B cell (primary cell): ENCODE measurements around the gene RABL6. TPM values are rescaled to one million over a fixed set of nuclear protein-coding genes. Genes with fewer than 3 reads are reported as not detected.

Experiments used
- ATAC-seq: fragments of 200-7000 bp; cut with Tn5 transposase; one replicate; pipeline ENCODE4 v1.10.0; 2021; ENCODE audit warnings: low read depth, mild to moderate bottlenecking, moderate number of reproducible peaks, moderate library complexity
- CTCF ChIA-PET: fragments of 350-600 bp; sonication (Branson Sonifier 250); formaldehyde crosslinking; loops from one replicate; lab custom pipeline; 2021; ENCODE audit warnings: antibody characterized with exemption, inconsistent platforms; lab: Charles Lee
- POLR2A ChIA-PET: fragments of 350-600 bp; sonication (Branson Sonifier 250); formaldehyde crosslinking; loops from one replicate; lab custom pipeline; 2021; ENCODE audit warnings: antibody characterized with exemption; lab: Charles Lee
- DNase-seq: peaks from one replicate; pipeline ENCODE4 v3.0.0; 2013
- H2AFZ ChIP-seq: 2 replicates; pipeline ENCODE4 v1.6.1; 2012; ENCODE audit warnings: mild to moderate bottlenecking, low read depth, low read length; ENCODE audit not compliant: insufficient read depth, poor library complexity, severe bottlenecking
- H3K27ac ChIP-seq, 2 donors: 1 replicate in 1 of 2; 2 replicates in 1 of 2; pipeline ENCODE4 v1.5.1; 2012 to 2013; ENCODE audit warnings: low read length in 2 of 2, mild to moderate bottlenecking in 2 of 2, moderate library complexity in 1 of 2
- H3K27me3 ChIP-seq, 4 experiments: fragments of 200-600 bp in 1 of 4; sonication (generic) in 1 of 4; replicated peaks in 1 of 4; 1 replicate in 2 of 4; 2 replicates in 2 of 4; pipeline versions ENCODE4 v1.6.1 to v1.7.0; 2013 to 2016; ENCODE audit warnings: low read length in 3 of 4, mild to moderate bottlenecking in 2 of 4, mixed read lengths in 1 of 4, moderate library complexity in 1 of 4; ENCODE audit not compliant: insufficient read depth in 4 of 4, control insufficient read depth in 3 of 4; ENCODE audit errors: control extremely low read depth in 1 of 4
- H3K36me3 ChIP-seq, 2 experiments: replicated peaks in 1 of 2; 1 replicate in 1 of 2; 2 replicates in 1 of 2; pipeline versions ENCODE4 v1.6.1 to v1.7.1; 2013; ENCODE audit warnings: low read length in 1 of 2; ENCODE audit not compliant: insufficient read depth in 2 of 2, control insufficient read depth in 1 of 2; ENCODE audit errors: control extremely low read depth in 1 of 2, extremely low read depth in 1 of 2
- H3K4me1 ChIP-seq, 2 donors: fragments of 200-600 bp in 1 of 2; sonication (generic) in 1 of 2; 1 replicate in 1 of 2; 2 replicates in 1 of 2; pipeline versions ENCODE4 v1.5.1 to v1.6.1; 2013 to 2017; ENCODE audit warnings: low read length in 2 of 2; ENCODE audit not compliant: control insufficient read depth in 2 of 2, insufficient read depth in 2 of 2
- H3K4me2 ChIP-seq: replicated peaks from 2 replicates; pipeline ENCODE3; 2012; ENCODE audit warnings: mild to moderate bottlenecking, low read depth, low read length; ENCODE audit not compliant: poor library complexity, severe bottlenecking
- H3K4me3 ChIP-seq, 5 experiments: fragments of 200-600 bp in 1 of 5; sonication (generic) in 1 of 5; 1 replicate in 3 of 5; 2 replicates in 2 of 5; pipeline versions ENCODE4 v1.5.1 to v1.7.0; 2011 to 2016; ENCODE audit warnings: low read length in 4 of 5, mild to moderate bottlenecking in 4 of 5, low read depth in 2 of 5, control low read depth in 1 of 5, moderate library complexity in 1 of 5; ENCODE audit not compliant: insufficient read depth in 1 of 5; ENCODE audit errors: control extremely low read depth in 1 of 5, extremely low read depth in 1 of 5
- H3K79me2 ChIP-seq: fragments of 200-600 bp; sonication (generic); one replicate; pipeline ENCODE4 v1.6.0; 2016; ENCODE audit warnings: low read length; ENCODE audit not compliant: control insufficient read depth, insufficient read depth
- H3K9ac ChIP-seq: fragments of 200-600 bp; sonication (generic); 2 replicates; pipeline ENCODE4 v1.6.1; 2017; ENCODE audit warnings: mild to moderate bottlenecking, low read length, moderate library complexity
- H3K9me3 ChIP-seq, 3 donors: one replicate each; pipeline versions ENCODE4 v1.6.1 to v1.7.1; 2013; ENCODE audit warnings: low read length in 2 of 3; ENCODE audit not compliant: control insufficient read depth in 2 of 3, insufficient read depth in 1 of 3; ENCODE audit errors: control extremely low read depth in 1 of 3
- H4K20me1 ChIP-seq: 2 replicates; pipeline ENCODE4 v1.6.0; 2012; ENCODE audit warnings: mild to moderate bottlenecking, low read length; ENCODE audit not compliant: insufficient read depth, control insufficient read depth, poor library complexity, severe bottlenecking
- H3K27ac Mint-ChIP-seq: one replicate; pipeline ENCODE4 v1.8.0; 2021; ENCODE audit warnings: mixed read lengths
- H3K27me3 Mint-ChIP-seq: one replicate; pipeline ENCODE4 v1.8.0; 2021; ENCODE audit warnings: mixed read lengths
- H3K4me1 Mint-ChIP-seq: one replicate; pipeline ENCODE4 v1.8.0; 2021; ENCODE audit warnings: mixed read lengths
- H3K4me3 Mint-ChIP-seq: one replicate; pipeline ENCODE4 v1.8.0; 2021; ENCODE audit warnings: mixed read lengths
- H3K9me3 Mint-ChIP-seq: one replicate; pipeline ENCODE4 v1.8.0; 2022; ENCODE audit warnings: mixed read lengths; ENCODE audit not compliant: insufficient read depth
- CTCF ChIP-seq: fragments of 200-600 bp; IDR thresholded peaks from one replicate; pipeline ENCODE4 v1.8.0; 2022; ENCODE audit warnings: antibody characterized with exemption, mild to moderate bottlenecking
- EZH2 ChIP-seq: IDR thresholded peaks from 2 replicates; pipeline ENCODE4 v1.6.1; 2012; ENCODE audit warnings: borderline replicate concordance, low read depth, mild to moderate bottlenecking, moderate library complexity, low read length; ENCODE audit not compliant: insufficient read depth, poor library complexity, severe bottlenecking
- WGBS: methylation state at CpG from one replicate; pipeline ENCODE4 v1.1.5; 2013; ENCODE audit warnings: missing lambda C conversion rate; ENCODE audit not compliant: insufficient coverage; 5-methylcytosine and 5-hydroxymethylcytosine counted together
- intact Hi-C: fragments of 100-400 bp; cut with micrococcal nuclease; formaldehyde crosslinking; loops from one replicate; pipeline ENCODE4 v1.10.0; 2022
- polyA plus RNA-seq: library from polyadenylated mRNA; depleted of rRNA; stranded (reverse); fragments of >200 nt; gene quantifications from 2 replicates; pipeline ENCODE4 v1.2.3, GENCODE V29; 2012
- total RNA-seq, 2 donors: library from RNA; stranded (reverse); fragments of 120-200 nt in 1 of 2; gene quantifications; 1 replicate in 1 of 2; 2 replicates in 1 of 2; pipeline versions ENCODE4 v1.2.3 to v1.2.4, GENCODE V29; 2013 to 2022

Gene RABL6
- total and polyA plus RNA-seq, 2 donors (not counting 1 experiment from before 2014, with no cell fraction given) = 33.6 to 70.5 TPM

GRCh38 chr9:136829981-136830885 lies 22.5 kb downstream of the RABL6 start:
- Histone ChIP-seq H3K4me1 (no peaks in the 10 kb centered on the region), H2AFZ (no peak overlapping the region), H3K27ac (no peak overlapping the region), H3K9me3 (no peaks in the 10 kb centered on the region), H3K4me2 (no peak overlapping the region), H3K36me3 (peaks cover 0 to 47% of the 10 kb centered on the region in 2 experiments), H3K27me3 (no peaks in the 10 kb centered on the region), H4K20me1 (no peaks in the 10 kb centered on the region), H3K9ac (no peak overlapping the region), H3K79me2 (no peaks in the 10 kb centered on the region), H3K4me3 (no peak overlapping the region)
- ATAC-seq (no peak), DNase-seq (no peak)
- Mint-ChIP-seq H3K9me3 (no peaks in the 10 kb centered on the region), H3K27ac (no peak overlapping the region), H3K4me1 (no peaks in the 10 kb centered on the region), H3K4me3 (no peak overlapping the region), H3K27me3 (no peaks in the 10 kb centered on the region)
- ChIA-PET CTCF (no interaction called here), POLR2A (no interaction called here)
- TF ChIP-seq CTCF = no peak
- no peak for TF ChIP-seq EZH2
- intact Hi-C loops = no loop called here
- 96% methylated on average over 41 of the region's 41 CpGs for WGBS

GRCh38 chr9:136831002-136831719 lies 23.4 kb downstream of the RABL6 start:
- H3K27ac ChIP-seq = no peak overlapping the region
- H3K27me3 Mint-ChIP-seq = no peaks in the 10 kb centered on the region
- ChIA-PET CTCF (no interaction called here), POLR2A (no interaction called here)
- H3K4me1 Mint-ChIP-seq = no peaks in the 10 kb centered on the region
- H3K27ac Mint-ChIP-seq = no peak overlapping the region
- no peaks in the 10 kb centered on the region for H3K27me3 ChIP-seq
- no peak overlapping the region for H3K9ac ChIP-seq
- H3K9me3 Mint-ChIP-seq = no peaks in the 10 kb centered on the region
- DNase-seq = no peak
- WGBS = 97% methylated on average over 30 of the region's 30 CpGs
- H3K4me1 ChIP-seq = no peaks in the 10 kb centered on the region
- ATAC-seq = no peak
- H3K36me3 ChIP-seq = peaks cover 0 to 44% of the 10 kb centered on the region in 2 experiments
- no peaks in the 10 kb centered on the region for H3K9me3 ChIP-seq
- TF ChIP-seq CTCF = no peak
- no peak for TF ChIP-seq EZH2
- H4K20me1 ChIP-seq = no peaks in the 10 kb centered on the region
- no peaks in the 10 kb centered on the region for H3K79me2 ChIP-seq
- no peak overlapping the region for H3K4me3 Mint-ChIP-seq
- H2AFZ ChIP-seq = no peak overlapping the region
- H3K4me3 ChIP-seq = no peak overlapping the region
- intact Hi-C loops = no loop called here
- H3K4me2 ChIP-seq = no peak overlapping the region
